Progenitor cell of endocrine pancreas (in vitro differentiated cells): ENCODE measurements around the gene BMPER. TPM values are rescaled to one million over a fixed set of nuclear protein-coding genes. Genes with fewer than 3 reads are reported as not detected.

Experiments
- DNase-seq: peaks from one replicate; pipeline ENCODE4 v3.0.0; 2021; ENCODE audit warnings: low spot score; ENCODE audit not compliant: unreplicated experiment
- H3K27ac Mint-ChIP-seq: 2 replicates; pipeline ENCODE4 v1.8.0; 2021; ENCODE audit warnings: mild to moderate bottlenecking, moderate library complexity, mixed read lengths
- H3K27me3 Mint-ChIP-seq: 2 replicates; pipeline ENCODE4 v1.8.0; 2021; ENCODE audit warnings: mixed read lengths
- H3K36me3 Mint-ChIP-seq: 2 replicates; pipeline ENCODE4 v1.8.0; 2022; ENCODE audit warnings: mixed read lengths; ENCODE audit not compliant: insufficient read depth
- H3K4me1 Mint-ChIP-seq: 2 replicates; pipeline ENCODE4 v1.8.0; 2021; ENCODE audit warnings: low read depth, mixed read lengths
- H3K4me3 Mint-ChIP-seq: 2 replicates; pipeline ENCODE4 v1.8.0; 2021; ENCODE audit warnings: low read depth, mild to moderate bottlenecking, moderate library complexity, mixed read lengths
- H3K9me3 Mint-ChIP-seq: 2 replicates; pipeline ENCODE4 v1.8.0; 2021; ENCODE audit warnings: low read depth, mixed read lengths
- CTCF ChIP-seq: fragments of 200-600 bp; sonication (generic); IDR thresholded peaks from one replicate; pipeline ENCODE4 v1.5.0; 2021; ENCODE audit warnings: antibody characterized with exemption, mild to moderate bottlenecking; ENCODE audit not compliant: unreplicated experiment
- total RNA-seq: library from RNA; stranded (reverse); gene quantifications from 2 replicates; pipeline ENCODE4 v1.2.1, GENCODE V29; 2021

BMPER gene
- total RNA-seq, 1 donor from 2014 or later = 0.36 TPM

GRCh38 chr7:33907625-33908024 lies 2.3 kb downstream of the BMPER start:
- Mint-ChIP-seq H3K9me3 (no peaks in the 10 kb centered on the region), H3K27me3 (peaks cover 74% of the 10 kb centered on the region), H3K4me1 (peaks cover 4% of the 10 kb centered on the region), H3K36me3 (no peaks in the 10 kb centered on the region), H3K27ac (no peak overlapping the region), H3K4me3 (no peak overlapping the region)
- no peak for DNase-seq
- no peak for TF ChIP-seq CTCF

GRCh38 chr7:33909318-33909717 lies 4.0 kb downstream of the BMPER start:
- Mint-ChIP-seq H3K27me3 (peaks cover 60% of the 10 kb centered on the region), H3K27ac (no peak overlapping the region), H3K36me3 (no peaks in the 10 kb centered on the region), H3K4me1 (no peaks in the 10 kb centered on the region), H3K4me3 (no peak overlapping the region), H3K9me3 (no peaks in the 10 kb centered on the region)
- no peak for TF ChIP-seq CTCF
- no peak for DNase-seq

GRCh38 chr7:33909755-33910154 lies 4.4 kb downstream of the BMPER start:
- no peak for DNase-seq
- H3K4me1 Mint-ChIP-seq = no peaks in the 10 kb centered on the region
- H3K27ac Mint-ChIP-seq = no peak overlapping the region
- H3K36me3 Mint-ChIP-seq = no peaks in the 10 kb centered on the region
- H3K9me3 Mint-ChIP-seq = no peaks in the 10 kb centered on the region
- H3K4me3 Mint-ChIP-seq = no peak overlapping the region
- TF ChIP-seq CTCF = no peak
- H3K27me3 Mint-ChIP-seq = peaks cover 63% of the 10 kb centered on the region

- H3K27me3 Mint-ChIP-seq = peaks cover 63% of the 10 kb centered on the region
- H3K36me3 Mint-ChIP-seq = no peaks in the 10 kb centered on the region
- no peak overlapping the region for H3K4me3 Mint-ChIP-seq
- no peak for TF ChIP-seq CTCF
- no peak overlapping the region for H3K27ac Mint-ChIP-seq
- no peak for DNase-seq
- no peaks in the 10 kb centered on the region for H3K9me3 Mint-ChIP-seq
- H3K4me1 Mint-ChIP-seq = no peaks in the 10 kb centered on the region
These were observed 5.4 kb downstream of the BMPER start for GRCh38 chr7:33910756-33911155.

- no peaks in the 10 kb centered on the region for H3K36me3 Mint-ChIP-seq
- no peaks in the 10 kb centered on the region for H3K4me1 Mint-ChIP-seq
- peaks cover 26% of the 10 kb centered on the region for H3K27me3 Mint-ChIP-seq
- TF ChIP-seq CTCF = no peak
- DNase-seq = no peak
- no peak overlapping the region for H3K27ac Mint-ChIP-seq
- no peak overlapping the region for H3K4me3 Mint-ChIP-seq
- H3K9me3 Mint-ChIP-seq = no peaks in the 10 kb centered on the region
These were observed 11.2 kb downstream of the BMPER start for GRCh38 chr7:33916357-33917081.
